Neural progenitor cell (in vitro differentiated cells): ENCODE results near the gene CRYBB1.

ENCODE experiments used
- EZH2 ChIP-seq: fragments of 200-600 bp; sonication (generic); IDR thresholded peaks from 2 replicates; pipeline ENCODE4 v1.6.1; 2017; ENCODE audit warnings: antibody characterized with exemption, mild to moderate bottlenecking, moderate library complexity
- EZH2phosphoT487 ChIP-seq: fragments of 200-600 bp; sonication (generic); IDR thresholded peaks from 2 replicates; pipeline ENCODE4 v1.6.1; 2017; ENCODE audit warnings: antibody characterized with exemption
- TF ChIP-seq, protein P1 (sequence below): fragments of 200-600 bp; sonication (generic); IDR thresholded peaks from 2 replicates; pipeline ENCODE4 v1.5.1; 2017; ENCODE audit warnings: antibody characterized with exemption, mild to moderate bottlenecking

DNA sequence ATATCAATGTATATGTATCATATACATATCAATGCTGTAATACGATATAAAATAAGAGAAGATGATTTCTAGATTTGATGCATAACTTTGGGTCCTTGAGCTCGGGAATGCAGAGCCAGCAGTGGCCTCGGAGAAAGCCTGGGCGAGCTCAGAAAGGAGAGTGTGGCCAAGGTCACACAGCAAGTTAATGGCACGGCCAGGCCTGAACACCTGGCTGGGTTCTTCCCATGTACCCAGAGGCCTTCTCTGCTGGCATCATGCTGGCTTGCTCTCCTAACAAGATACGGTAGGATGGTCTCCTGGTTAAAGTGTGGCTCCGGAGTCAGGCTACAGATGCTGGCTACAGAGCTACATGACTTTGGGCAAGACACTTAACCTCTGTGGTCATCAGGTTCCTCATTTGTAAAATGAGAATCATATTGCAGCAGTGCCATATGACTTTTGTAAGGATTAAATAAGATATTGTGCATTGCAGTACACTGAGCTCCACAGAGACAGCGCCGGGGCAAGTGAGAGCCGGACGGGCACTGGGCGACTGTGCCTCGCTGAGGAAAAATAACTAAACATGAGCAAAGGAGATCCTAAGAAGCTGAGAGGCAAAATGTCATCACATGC, 57.8 kb downstream of the CRYBB1 start:
- TF ChIP-seq, protein P1, sequence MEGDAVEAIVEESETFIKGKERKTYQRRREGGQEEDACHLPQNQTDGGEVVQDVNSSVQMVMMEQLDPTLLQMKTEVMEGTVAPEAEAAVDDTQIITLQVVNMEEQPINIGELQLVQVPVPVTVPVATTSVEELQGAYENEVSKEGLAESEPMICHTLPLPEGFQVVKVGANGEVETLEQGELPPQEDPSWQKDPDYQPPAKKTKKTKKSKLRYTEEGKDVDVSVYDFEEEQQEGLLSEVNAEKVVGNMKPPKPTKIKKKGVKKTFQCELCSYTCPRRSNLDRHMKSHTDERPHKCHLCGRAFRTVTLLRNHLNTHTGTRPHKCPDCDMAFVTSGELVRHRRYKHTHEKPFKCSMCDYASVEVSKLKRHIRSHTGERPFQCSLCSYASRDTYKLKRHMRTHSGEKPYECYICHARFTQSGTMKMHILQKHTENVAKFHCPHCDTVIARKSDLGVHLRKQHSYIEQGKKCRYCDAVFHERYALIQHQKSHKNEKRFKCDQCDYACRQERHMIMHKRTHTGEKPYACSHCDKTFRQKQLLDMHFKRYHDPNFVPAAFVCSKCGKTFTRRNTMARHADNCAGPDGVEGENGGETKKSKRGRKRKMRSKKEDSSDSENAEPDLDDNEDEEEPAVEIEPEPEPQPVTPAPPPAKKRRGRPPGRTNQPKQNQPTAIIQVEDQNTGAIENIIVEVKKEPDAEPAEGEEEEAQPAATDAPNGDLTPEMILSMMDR, result no peak
- no peak for TF ChIP-seq EZH2
- no peak for TF ChIP-seq EZH2phosphoT487
